ENCODE results near the gene LYPD6B. TPM values are rescaled to one million over a fixed set of nuclear protein-coding genes. Genes with fewer than 3 reads are reported as not detected.

The LYPD6B gene
- total and polyA plus RNA-seq, 10 of the 15 experiments (the other 5 are each of a cell fraction or from before 2014, with no cell fraction given), result 1.0 to 6.6 (median 4.0) TPM

GRCh38 chr2:149029307-149029965, 9.1 kb upstream of the LYPD6B start:
- Histone ChIP-seq H3K27ac (ENCODE audit: control insufficient read depth, insufficient read depth) (no peak overlapping the region), H4K20me1 (ENCODE audit: control insufficient read depth, insufficient read depth) (no peaks in the 10 kb centered on the region), H3K9me3 (replicated peaks; ENCODE audit: control insufficient read depth, insufficient read depth, low read length) (no peaks in the 10 kb centered on the region), H3K36me3 (ENCODE audit: control insufficient read depth in 2 of 2, insufficient read depth in 2 of 2, low read length in 1 of 2) (no peaks in the 10 kb centered on the region), H3K4me2 (ENCODE audit: control insufficient read depth, insufficient read depth) (no peak overlapping the region), H3K4me1 (ENCODE audit: control insufficient read depth, insufficient read depth, low read length) (peaks cover 10% of the 10 kb centered on the region), H3K9ac (ENCODE audit: control insufficient read depth, insufficient read depth, low read length) (no peak overlapping the region), H3K27me3 (replicated peaks in 1 of 2; ENCODE audit: control insufficient read depth in 2 of 2, insufficient read depth in 2 of 2, low read length in 1 of 2) (no peaks in the 10 kb centered on the region), H3K4me3 (no peak overlapping the region), H2AFZ (ENCODE audit: control insufficient read depth, low read depth, low read length) (no peak overlapping the region), H3K79me2 (ENCODE audit: control insufficient read depth, insufficient read depth, low read length) (no peaks in the 10 kb centered on the region)
- ChIA-PET SMC1A (ENCODE audit: uncharacterized antibody, unreplicated experiment) (interaction anchor here (1.1 to 16.5 kb wide), 2 partner anchors 10 kb away, joined by 3 to 327 read pairs; no protein-coding TSS in a partner anchor), POLR2A (interaction anchor here (0.9 to 1.0 kb wide), 2 partner anchors 9 to 10 kb away, joined by 3 to 4 read pairs; no protein-coding TSS in a partner anchor), CTCF (interaction anchor here (18.0 to 18.7 kb wide), 2 partner anchors 5 to 7 kb away, joined by 508 read pairs; partner anchors contain the start of gene LYPD6B), RAD21 (ENCODE audit: unreplicated experiment) (interaction anchor here (10.5 kb wide), 1 partner anchor 12 kb away, joined by 107 read pairs; no protein-coding TSS in a partner anchor)
- intact Hi-C loops (cut with micrococcal nuclease; ENCODE audit: unreplicated experiment), result no loop called here
- BruUV-seq (replicated peaks), result no TSS peak
- DNase-seq (ENCODE audit: low read depth, low spot score), result no peak
- 71% methylated on average over 11 of the region's 11 CpGs for WGBS (ENCODE audit: insufficient coverage, insufficient replicate concordance, low lambda C conversion rate, missing lambda C conversion rate)
- FAIRE-seq, result no peak
- no peak for TF ChIP-seq ELK1 (IDR thresholded peaks at IDR 0.05; ENCODE audit: low read depth, low read length)
- no peak for TF ChIP-seq RELA (IDR thresholded peaks at IDR 0.05; ENCODE audit: borderline replicate concordance, partially characterized antibody)
- TF ChIP-seq CBFB (IDR thresholded peaks at IDR 0.05; ENCODE audit: low read depth), result no peak
- TF ChIP-seq YY1 (IDR thresholded peaks at IDR 0.05; ENCODE audit: low read depth, low read length), result no peak
- TF ChIP-seq ESRRA (IDR thresholded peaks at IDR 0.05; ENCODE audit: low read length), result no peak
- no peak for ATAC-seq
- in situ Hi-C loops (cut with MboI), result no loop called here
